GM20000 (cell line): Measurements from ENCODE around the gene KRT74.

Source experiments
- DNase-seq: peaks from one replicate; pipeline ENCODE4 v3.0.0; 2012; ENCODE audit warnings: low spot score
- CTCF ChIP-seq: IDR thresholded peaks from 2 replicates; pipeline ENCODE4 v1.5.1; 2012; ENCODE audit warnings: mild to moderate bottlenecking, control low read depth; ENCODE audit errors: extremely low read depth, missing control alignments

The KRT74 gene

GRCh38 chr12:52573743-52574142, at the start of gene KRT74:
TSS of gene KRT74 (minus strand) at chr12:52573843. CDS start at chr12:52573777, 66 bp downstream.
- no peak for TF ChIP-seq CTCF
- DNase-seq: no peak

- TF ChIP-seq CTCF: no peak
- no peak for DNase-seq
Observed at GRCh38 chr12:52622349-52622748, 48.7 kb upstream of the KRT74 start.

GRCh38 chr12:52618866-52619265, 45.2 kb upstream of the KRT74 start:
- no peak for DNase-seq
- no peak for TF ChIP-seq CTCF

- DNase-seq: no peak
Observed at GRCh38 chr12:52618216-52618615, 44.6 kb upstream of the KRT74 start, which contains the start of gene KRT73. TSS of gene KRT73 (minus strand) at chr12:52618559. CDS start at chr12:52618524, 35 bp downstream.

GRCh38 chr12:52617403-52617785, 43.8 kb upstream of the KRT74 start:
- no peak for DNase-seq
- no peak for TF ChIP-seq CTCF

More at GRCh38 chr12:52618216-52618615, 44.6 kb upstream of the KRT74 start, which contains the start of gene KRT73:
- TF ChIP-seq CTCF: no peak

GRCh38 chr12:52616680-52617402, 43.2 kb upstream of the KRT74 start:
- no peak for TF ChIP-seq CTCF
- DNase-seq: no peak

- DNase-seq: no peak
Observed at GRCh38 chr12:52615912-52616311, 42.3 kb upstream of the KRT74 start.

More at GRCh38 chr12:52615912-52616311, 42.3 kb upstream of the KRT74 start:
- no peak for TF ChIP-seq CTCF
